MM.1S (cell line): ENCODE data around the gene DDX20.

Experiments used
- DNase-seq: peaks from one replicate; pipeline ENCODE4 v3.0.0-alpha.2; 2015
- H2AFZ ChIP-seq: fragments of 300-600 bp; sonication (generic); 2 replicates; pipeline ENCODE4 v1.6.0; 2016; ENCODE audit warnings: antibody characterized with exemption, low read length
- H3F3A ChIP-seq: fragments of 300-600 bp; sonication (generic); 2 replicates; pipeline ENCODE4 v1.6.1; 2016; ENCODE audit warnings: mild to moderate bottlenecking, antibody characterized with exemption, low read length, moderate library complexity, mixed read lengths; ENCODE audit not compliant: insufficient read depth
- H3K27ac ChIP-seq: fragments of 300-600 bp; sonication (generic); 2 replicates; pipeline ENCODE4 v1.5.1; 2016; ENCODE audit warnings: mild to moderate bottlenecking, low read length
- H3K27me3 ChIP-seq: fragments of 300-600 bp; sonication (generic); replicated peaks from 2 replicates; pipeline ENCODE4 v1.6.0; 2016; ENCODE audit warnings: low read length; ENCODE audit not compliant: insufficient read depth
- H3K36me3 ChIP-seq: fragments of 300-600 bp; sonication (generic); replicated peaks from 2 replicates; pipeline ENCODE4 v1.6.1; 2016; ENCODE audit warnings: mild to moderate bottlenecking, low read length, mixed read lengths; ENCODE audit not compliant: insufficient read depth
- H3K4me1 ChIP-seq: fragments of 300-600 bp; sonication (generic); 2 replicates; pipeline ENCODE4 v1.6.1; 2016; ENCODE audit warnings: low read length, mixed read lengths
- H3K4me2 ChIP-seq: fragments of 300-600 bp; sonication (generic); 2 replicates; pipeline ENCODE4 v1.6.0; 2016; ENCODE audit warnings: low read depth, low read length
- H3K4me3 ChIP-seq: fragments of 300-600 bp; sonication (generic); 2 replicates; pipeline ENCODE4 v1.5.1; 2016; ENCODE audit warnings: low read length, mixed read lengths
- H3K79me2 ChIP-seq: fragments of 300-600 bp; sonication (generic); 2 replicates; pipeline ENCODE4 v1.6.1; 2016; ENCODE audit warnings: mixed run types, low read length, mixed read lengths
- H3K9ac ChIP-seq: fragments of 300-600 bp; sonication (generic); 2 replicates; pipeline ENCODE4 v1.6.1; 2016; ENCODE audit warnings: low read length, mixed read lengths
- H3K9me2 ChIP-seq: fragments of 300-600 bp; sonication (generic); replicated peaks from 2 replicates; pipeline ENCODE4 v1.6.1; 2016; ENCODE audit warnings: mild to moderate bottlenecking, low read length, mixed read lengths; ENCODE audit not compliant: insufficient read depth
- H3K9me3 ChIP-seq: fragments of 300-600 bp; sonication (generic); replicated peaks from 2 replicates; pipeline ENCODE4 v1.6.1; 2016; ENCODE audit warnings: mild to moderate bottlenecking, low read length, mixed read lengths; ENCODE audit not compliant: insufficient read depth
- H4K20me1 ChIP-seq: fragments of 300-600 bp; sonication (generic); 2 replicates; pipeline ENCODE4 v1.6.1; 2016; ENCODE audit warnings: mild to moderate bottlenecking, low read length, moderate library complexity, mixed read lengths; ENCODE audit not compliant: insufficient read depth
- CTCF ChIP-seq: fragments of 300-600 bp; sonication (generic); IDR thresholded peaks from 2 replicates; pipeline ENCODE4 v1.5.1; 2016; ENCODE audit warnings: antibody characterized with exemption, low read length, mixed read lengths
- EZH2 ChIP-seq: fragments of 300-600 bp; sonication (generic); optimal IDR thresholded peaks from 2 replicates; pipeline ENCODE3; 2017; ENCODE audit warnings: low read depth, mild to moderate bottlenecking, antibody characterized with exemption, low read length, mixed read lengths
- EZH2phosphoT487 ChIP-seq: fragments of 300-600 bp; sonication (generic); IDR thresholded peaks from 2 replicates; pipeline ENCODE4 v1.6.1; 2018; ENCODE audit warnings: antibody characterized with exemption, low read length

The DDX20 gene

GRCh38 chr1:111733183-111733991 is 22.3 kb upstream of the DDX20 start:
- Histone ChIP-seq H3K36me3 (no peaks in the 10 kb centered on the region), H3K79me2 (peaks cover 3% of the 10 kb centered on the region; the same call in 1 of the 2 replicates), H3K4me3 (no peak overlapping the region), H3F3A (no peaks in the 10 kb centered on the region; the same call in 1 of the 2 replicates), H3K9me3 (no peaks in the 10 kb centered on the region), H3K27me3 (no peaks in the 10 kb centered on the region), H3K9me2 (no peaks in the 10 kb centered on the region), H3K4me2 (no peak overlapping the region), H2AFZ (no peak overlapping the region), H3K27ac (no peak overlapping the region), H3K4me1 (peaks cover 8% of the 10 kb centered on the region), H4K20me1 (no peaks in the 10 kb centered on the region), H3K9ac (no peak overlapping the region)
- no peak for TF ChIP-seq EZH2phosphoT487
- TF ChIP-seq EZH2: no peak
- no peak for TF ChIP-seq CTCF
- DNase-seq: no peak

GRCh38 chr1:111733992-111734341 is 21.7 kb upstream of the DDX20 start:
- peaks cover 3% of the 10 kb centered on the region; the same call in 1 of the 2 replicates for H3K79me2 ChIP-seq
- H3K36me3 ChIP-seq: no peaks in the 10 kb centered on the region
- H2AFZ ChIP-seq: no peak overlapping the region
- no peak for DNase-seq
- peaks cover 3% of the 10 kb centered on the region; the same call in 1 of the 2 replicates for H3F3A ChIP-seq
- H3K4me3 ChIP-seq: no peak overlapping the region
- TF ChIP-seq EZH2phosphoT487: no peak
- no peak for TF ChIP-seq EZH2
- H3K9me3 ChIP-seq: no peaks in the 10 kb centered on the region
- no peaks in the 10 kb centered on the region for H3K9me2 ChIP-seq
- H4K20me1 ChIP-seq: no peaks in the 10 kb centered on the region
- no peaks in the 10 kb centered on the region for H3K27me3 ChIP-seq
- H3K4me2 ChIP-seq: no peak overlapping the region
- H3K27ac ChIP-seq: no peak overlapping the region
- H3K9ac ChIP-seq: no peak overlapping the region
- peaks cover 8% of the 10 kb centered on the region for H3K4me1 ChIP-seq

DNA sequence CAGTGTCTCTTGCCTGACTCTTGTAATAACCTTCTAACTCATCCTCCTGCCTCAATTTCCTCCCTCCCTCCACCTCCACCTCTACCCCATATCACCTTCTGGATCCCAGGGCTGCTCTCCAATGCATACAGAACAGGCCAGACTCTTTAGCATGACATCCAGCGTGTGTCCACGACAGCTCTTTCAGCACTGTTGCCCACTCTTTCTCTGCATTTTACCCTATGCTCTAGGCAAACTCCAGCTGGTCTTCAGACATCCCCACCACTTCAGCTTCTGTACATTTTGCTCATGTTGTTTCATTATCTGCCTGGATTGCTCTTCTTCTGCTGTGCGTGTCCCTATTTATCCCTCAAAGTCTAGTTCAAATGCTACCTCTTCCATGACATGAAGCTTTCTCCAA is 21.3 kb upstream of the DDX20 start:
- no peaks in the 10 kb centered on the region for H3K9me2 ChIP-seq
- peaks cover 8% of the 10 kb centered on the region for H3K4me1 ChIP-seq
- no peak for DNase-seq
- no peak for TF ChIP-seq CTCF
- H3K4me2 ChIP-seq: no peak overlapping the region
- no peaks in the 10 kb centered on the region for H3K36me3 ChIP-seq
- no peaks in the 10 kb centered on the region for H3K27me3 ChIP-seq
- H3K9ac ChIP-seq: no peak overlapping the region
- H4K20me1 ChIP-seq: no peaks in the 10 kb centered on the region
- no peaks in the 10 kb centered on the region for H3K9me3 ChIP-seq
- H2AFZ ChIP-seq: no peak overlapping the region
- no peak overlapping the region for H3K4me3 ChIP-seq
- no peak overlapping the region for H3K27ac ChIP-seq
- peaks cover 3% of the 10 kb centered on the region; the same call in 1 of the 2 replicates for H3K79me2 ChIP-seq
- H3F3A ChIP-seq: peaks cover 5% of the 10 kb centered on the region; the same call in 1 of the 2 replicates

GRCh38 chr1:111734856-111735255 is 20.8 kb upstream of the DDX20 start:
- DNase-seq: no peak
- no peaks in the 10 kb centered on the region for H3K27me3 ChIP-seq
- H3K9me3 ChIP-seq: no peaks in the 10 kb centered on the region
- H3K4me2 ChIP-seq: no peak overlapping the region
- no peaks in the 10 kb centered on the region for H3K36me3 ChIP-seq
- H2AFZ ChIP-seq: no peak overlapping the region
- H3K9ac ChIP-seq: no peak overlapping the region
- peaks cover 5% of the 10 kb centered on the region; the same call in 1 of the 2 replicates for H3F3A ChIP-seq
- peaks cover 3% of the 10 kb centered on the region; the same call in 1 of the 2 replicates for H3K79me2 ChIP-seq
- TF ChIP-seq EZH2 (no peak), EZH2phosphoT487 (no peak), CTCF (no peak)
- H3K27ac ChIP-seq: no peak overlapping the region
- H4K20me1 ChIP-seq: no peaks in the 10 kb centered on the region
- H3K4me3 ChIP-seq: no peak overlapping the region
- peaks cover 8% of the 10 kb centered on the region for H3K4me1 ChIP-seq
- H3K9me2 ChIP-seq: no peaks in the 10 kb centered on the region
